Measurements from ENCODE around the gene ZNF750.

Gene ZNF750

GRCh38 chr17:82851381-82851780 is 11.6 kb upstream of the ZNF750 start:
- DNase-seq (ENCODE audit: low spot score): no peak
- CTCF ChIA-PET: no interaction called here

GRCh38 chr17:82849076-82849945 is 9.5 kb upstream of the ZNF750 start:
- ChIA-PET POLR2A (ENCODE audit: low non-redundant PET) (no interaction called here), CTCF (interaction anchor here (0.5 kb wide), 1 partner anchor 96 kb away, joined by 3 read pairs; no protein-coding TSS in a partner anchor)
- no peak for DNase-seq (ENCODE audit: low spot score)
- no peak overlapping the region for H3K27ac ChIP-seq
- TF ChIP-seq CTCF (conservative IDR thresholded peaks at IDR 0.05; ENCODE audit: low read depth): no peak

More at GRCh38 chr17:82851381-82851780, 11.6 kb upstream of the ZNF750 start:
- POLR2A ChIA-PET (ENCODE audit: low non-redundant PET): no interaction called here
- no peak for TF ChIP-seq CTCF (conservative IDR thresholded peaks at IDR 0.05; ENCODE audit: low read depth)
- no peak overlapping the region for H3K27ac ChIP-seq

GRCh38 chr17:82848022-82848592 is 8.3 kb upstream of the ZNF750 start:
- ChIA-PET POLR2A (ENCODE audit: low non-redundant PET) (no interaction called here), CTCF (interaction anchor here (0.6 to 0.7 kb wide), 2 partner anchors 12 to 335 kb away, joined by 3 read pairs; no protein-coding TSS in a partner anchor)
- peak overlapping the region; percentile 95 for H3K27ac ChIP-seq
- DNase-seq (ENCODE audit: low spot score): peak; percentile 65
- TF ChIP-seq CTCF (conservative IDR thresholded peaks at IDR 0.05; ENCODE audit: low read depth): no peak

- CTCF ChIA-PET: no interaction called here
- no peak for DNase-seq (ENCODE audit: low spot score)
- POLR2A ChIA-PET (ENCODE audit: low non-redundant PET): no interaction called here
- peak overlapping the region; percentile 95 for H3K27ac ChIP-seq
- TF ChIP-seq CTCF (conservative IDR thresholded peaks at IDR 0.05; ENCODE audit: low read depth): no peak
These were observed 6.4 kb upstream of the ZNF750 start for GRCh38 chr17:82846061-82846691.

- TF ChIP-seq CTCF (conservative IDR thresholded peaks at IDR 0.05; ENCODE audit: low read depth): no peak
- CTCF ChIA-PET: no interaction called here
- H3K27ac ChIP-seq: peak overlapping the region; percentile 53
- no peak for DNase-seq (ENCODE audit: low spot score)
- POLR2A ChIA-PET (ENCODE audit: low non-redundant PET): no interaction called here
These were observed 5.5 kb upstream of the ZNF750 start for GRCh38 chr17:82845163-82845807.

- ChIA-PET POLR2A (ENCODE audit: low non-redundant PET) (no interaction called here), CTCF (interaction anchor here (0.7 kb wide), 1 partner anchor 63 kb away, joined by 3 read pairs; no protein-coding TSS in a partner anchor)
- TF ChIP-seq CTCF (conservative IDR thresholded peaks at IDR 0.05; ENCODE audit: low read depth): no peak
- peak overlapping the region; percentile 53 for H3K27ac ChIP-seq
- DNase-seq (ENCODE audit: low spot score): no peak
These were observed 5.0 kb upstream of the ZNF750 start for GRCh38 chr17:82844796-82845162.

Data from RWPE1 (cell line).